Neuronal stem cell (in vitro differentiated cells): ENCODE measurements around the gene DRD1.

Experiments
- DNase-seq: peaks from one replicate; pipeline ENCODE4 v3.0.0-alpha.2; 2013; ENCODE audit warnings: low spot score
- H2AFZ ChIP-seq: one replicate; pipeline ENCODE4 v1.6.1; 2013; ENCODE audit warnings: mild to moderate bottlenecking, low read length, inconsistent platforms
- H2AK5ac ChIP-seq: 2 replicates; pipeline ENCODE4 v1.6.1; 2013; ENCODE audit warnings: low read depth, mild to moderate bottlenecking, inconsistent platforms, low read length, moderate library complexity, mixed read lengths
- H2BK120ac ChIP-seq: 2 replicates; pipeline ENCODE4 v1.6.1; 2013; ENCODE audit warnings: low read depth, mild to moderate bottlenecking, inconsistent platforms, low read length, moderate library complexity, mixed read lengths
- H2BK12ac ChIP-seq: one replicate; pipeline ENCODE4 v1.6.1; 2013; ENCODE audit warnings: low read length, inconsistent platforms
- H2BK15ac ChIP-seq: 2 replicates; pipeline ENCODE4 v1.6.1; 2013; ENCODE audit warnings: mild to moderate bottlenecking, low read length, inconsistent platforms, mixed read lengths
- H2BK5ac ChIP-seq: one replicate; pipeline ENCODE4 v1.6.1; 2013; ENCODE audit warnings: inconsistent platforms, mild to moderate bottlenecking, low read length, moderate library complexity
- H3K14ac ChIP-seq: one replicate; pipeline ENCODE4 v1.6.1; 2013; ENCODE audit warnings: low read length, inconsistent platforms
- H3K18ac ChIP-seq: 2 replicates; pipeline ENCODE4 v1.6.1; 2013; ENCODE audit warnings: low read length, inconsistent platforms
- H3K23ac ChIP-seq: 2 replicates; pipeline ENCODE4 v1.6.1; 2013; ENCODE audit warnings: low read depth, mild to moderate bottlenecking, mixed read lengths, low read length, inconsistent platforms; ENCODE audit not compliant: poor library complexity
- H3K27ac ChIP-seq: replicated peaks from 3 replicates; pipeline ENCODE4 v1.5.1; 2013; ENCODE audit warnings: low read length, inconsistent platforms
- H3K27me3 ChIP-seq, 3 experiments: 2 replicates each; pipeline ENCODE4 v1.6.1; 2013; ENCODE audit warnings: low read length in 3 of 3, mild to moderate bottlenecking in 2 of 3, inconsistent platforms in 1 of 3, low read depth in 1 of 3, mixed read lengths in 1 of 3, moderate library complexity in 1 of 3; ENCODE audit not compliant: control insufficient read depth in 3 of 3, insufficient read depth in 3 of 3
- H3K36me3 ChIP-seq, 2 donors: replicated peaks in 1 of 2; 2 replicates each; pipeline ENCODE4 v1.6.1; 2013; ENCODE audit warnings: low read length in 2 of 2; ENCODE audit not compliant: control insufficient read depth in 2 of 2, insufficient read depth in 2 of 2
- H3K4ac ChIP-seq: 2 replicates; pipeline ENCODE4 v1.6.1; 2013; ENCODE audit warnings: inconsistent platforms, mild to moderate bottlenecking, low read length, moderate library complexity
- H3K4me1 ChIP-seq, 2 donors: 1 replicate in 1 of 2; 2 replicates in 1 of 2; pipeline ENCODE4 v1.6.1; 2013; ENCODE audit warnings: low read length in 2 of 2, low read depth in 1 of 2; ENCODE audit not compliant: control insufficient read depth in 2 of 2, insufficient read depth in 1 of 2
- H3K4me2 ChIP-seq: one replicate; pipeline ENCODE4 v1.6.1; 2013; ENCODE audit warnings: mild to moderate bottlenecking, low read length, inconsistent platforms; ENCODE audit not compliant: insufficient read depth, poor library complexity, severe bottlenecking
- H3K4me3 ChIP-seq, 2 donors: 2 replicates each; pipeline ENCODE4 v1.5.1; 2013; ENCODE audit warnings: low read length in 2 of 2, mild to moderate bottlenecking in 2 of 2, inconsistent platforms in 1 of 2, moderate library complexity in 1 of 2
- H3K79me1 ChIP-seq: one replicate; pipeline ENCODE4 v1.6.1; 2013; ENCODE audit warnings: low read depth, mild to moderate bottlenecking, inconsistent platforms, low read length, moderate library complexity
- H3K9ac ChIP-seq: one replicate; pipeline ENCODE4 v1.6.1; 2013; ENCODE audit warnings: mild to moderate bottlenecking, low read depth, low read length, inconsistent platforms; ENCODE audit not compliant: poor library complexity
- H3K9me3 ChIP-seq, 2 donors: replicated peaks in 1 of 2; 2 replicates each; pipeline versions ENCODE3 to v1.6.1; 2013; ENCODE audit warnings: low read length in 2 of 2, mild to moderate bottlenecking in 2 of 2, inconsistent platforms in 1 of 2, low read depth in 1 of 2, mixed read lengths in 1 of 2, moderate library complexity in 1 of 2; ENCODE audit not compliant: control insufficient read depth in 2 of 2, insufficient read depth in 1 of 2
- H4K8ac ChIP-seq: one replicate; pipeline ENCODE4 v1.6.1; 2013; ENCODE audit warnings: low read depth, mild to moderate bottlenecking, inconsistent platforms, low read length, moderate library complexity
- H4K91ac ChIP-seq: one replicate; pipeline ENCODE4 v1.6.1; 2013; ENCODE audit warnings: low read length, low read depth, mild to moderate bottlenecking, inconsistent platforms; ENCODE audit not compliant: poor library complexity
- WGBS, 2 donors: extraction: QIAGEN DNeasy Blood & Tissue Kit; methylation state at CpG; one replicate each; pipeline ENCODE4 v1.1.7; 2013; ENCODE audit warnings: missing lambda C conversion rate in 2 of 2, mixed read lengths in 1 of 2; ENCODE audit not compliant: insufficient read length in 2 of 2, insufficient replicate concordance in 1 of 2; ENCODE audit errors: extremely low coverage in 2 of 2; 5-methylcytosine and 5-hydroxymethylcytosine counted together

The DRD1 gene

DNA sequence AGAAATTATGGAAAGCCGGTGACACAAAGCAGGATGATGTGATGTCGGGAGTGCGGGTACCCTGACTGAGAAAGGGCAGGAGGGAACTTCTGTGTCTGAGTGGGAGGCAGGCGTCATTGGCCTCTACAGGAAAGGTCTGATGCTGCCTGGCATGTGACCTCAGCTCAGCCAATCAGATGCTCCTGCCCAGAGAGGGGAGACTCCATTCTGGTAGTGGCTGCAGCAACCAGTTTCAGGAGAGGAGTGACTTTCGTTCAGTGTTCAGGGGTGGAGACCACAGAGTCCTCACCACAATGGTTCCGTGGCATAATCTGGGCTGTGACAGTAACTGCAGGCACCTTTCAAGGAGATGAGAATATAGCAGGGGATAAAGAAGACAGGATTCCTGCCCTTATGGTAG, 27.6 kb upstream of the DRD1 start:
- Histone ChIP-seq H3K14ac (no peak overlapping the region), H4K91ac (no peak overlapping the region), H2AFZ (peak overlapping the region; percentile 19), H3K23ac (no peak overlapping the region), H3K4me2 (no peak overlapping the region), H3K27me3 (peaks cover 0 to 35% (median 0%) of the 10 kb centered on the region in 3 experiments), H3K79me1 (no peaks in the 10 kb centered on the region), H3K4me1 (peaks cover 0 to 4% of the 10 kb centered on the region in 2 donors), H2BK120ac (no peak overlapping the region), H2AK5ac (no peak overlapping the region), H4K8ac (no peak overlapping the region), H2BK15ac (no peak overlapping the region), H2BK12ac (no peak overlapping the region), H3K9me3 (no peaks in the 10 kb centered on the region), H3K4me3 (no peak overlapping the region), H2BK5ac (no peak overlapping the region), H3K36me3 (no peaks in the 10 kb centered on the region), H3K4ac (no peak overlapping the region), H3K27ac (no peak overlapping the region), H3K18ac (no peak overlapping the region), H3K9ac (no peak overlapping the region)
- WGBS, 2 donors, result no CpG with 5 or more reads among the region's 6 CpGs
- no peak for DNase-seq

DNA sequence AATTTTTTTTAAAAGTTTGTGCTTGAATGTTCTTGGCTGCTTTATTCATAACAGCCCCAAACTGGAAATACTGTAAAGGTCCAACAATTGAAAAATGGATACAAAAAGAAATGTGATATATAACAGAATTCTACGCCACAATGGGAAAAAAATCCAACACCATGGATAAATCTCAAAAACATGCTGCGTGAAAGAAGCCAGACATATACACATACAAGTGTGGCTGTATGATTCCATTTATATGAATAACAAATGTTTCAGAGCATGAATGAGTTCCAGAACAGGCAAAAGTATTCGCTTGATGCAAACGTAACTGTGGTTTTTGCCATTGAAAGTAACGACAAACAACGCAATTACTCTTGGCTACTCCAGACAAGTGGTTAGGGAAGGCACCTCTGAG, 27.2 kb upstream of the DRD1 start:
- Histone ChIP-seq H3K4me3 (no peak overlapping the region), H3K14ac (no peak overlapping the region), H2AK5ac (no peak overlapping the region), H2BK15ac (no peak overlapping the region), H3K23ac (no peak overlapping the region), H2BK120ac (no peak overlapping the region), H3K27ac (no peak overlapping the region), H3K4me1 (peaks cover 0 to 4% of the 10 kb centered on the region in 2 donors), H3K4me2 (no peak overlapping the region), H3K79me1 (no peaks in the 10 kb centered on the region), H3K18ac (no peak overlapping the region), H3K36me3 (no peaks in the 10 kb centered on the region), H2BK5ac (no peak overlapping the region), H4K8ac (no peak overlapping the region), H3K9me3 (no peaks in the 10 kb centered on the region), H3K9ac (no peak overlapping the region), H3K4ac (no peak overlapping the region), H2AFZ (no peak overlapping the region), H4K91ac (no peak overlapping the region), H2BK12ac (no peak overlapping the region), H3K27me3 (peaks cover 0 to 35% (median 0%) of the 10 kb centered on the region in 3 experiments)
- no CpG with 5 or more reads among the region's 6 CpGs for WGBS, 2 donors
- DNase-seq, result no peak

DNA sequence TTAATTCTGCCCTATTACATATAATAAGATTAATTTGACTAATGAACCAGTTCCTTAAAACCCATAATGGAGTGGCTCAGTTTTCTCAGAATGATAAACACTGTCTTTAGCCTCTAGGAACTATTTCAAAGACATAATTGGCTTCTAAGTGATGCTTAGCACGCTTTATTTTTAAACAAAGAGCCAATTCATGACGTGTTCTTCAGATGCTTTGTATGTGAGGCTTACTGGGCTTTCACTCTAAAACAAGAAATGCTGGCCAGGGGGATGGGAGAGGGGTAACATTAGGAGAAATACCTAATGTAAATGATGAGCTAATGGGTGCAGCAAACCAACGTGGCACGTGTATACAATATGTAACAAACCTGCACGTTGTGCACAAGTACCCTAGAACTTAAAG, 26.8 kb upstream of the DRD1 start:
- Histone ChIP-seq H3K4me1 (peaks cover 0 to 4% of the 10 kb centered on the region in 2 donors), H3K79me1 (no peaks in the 10 kb centered on the region), H3K4me2 (no peak overlapping the region), H2AK5ac (no peak overlapping the region), H4K8ac (no peak overlapping the region), H3K23ac (no peak overlapping the region), H3K4ac (no peak overlapping the region), H2BK15ac (no peak overlapping the region), H3K27ac (no peak overlapping the region), H3K27me3 (peaks cover 0 to 39% (median 0%) of the 10 kb centered on the region in 3 experiments), H2BK120ac (no peak overlapping the region), H2BK5ac (no peak overlapping the region), H3K14ac (no peak overlapping the region), H3K18ac (no peak overlapping the region), H3K9me3 (no peaks in the 10 kb centered on the region), H3K9ac (no peak overlapping the region), H3K36me3 (no peaks in the 10 kb centered on the region), H4K91ac (no peak overlapping the region), H2AFZ (no peak overlapping the region), H2BK12ac (no peak overlapping the region), H3K4me3 (no peak overlapping the region)
- DNase-seq, result no peak
- WGBS, 2 donors, result no CpG with 5 or more reads among the region's 5 CpGs

DNA sequence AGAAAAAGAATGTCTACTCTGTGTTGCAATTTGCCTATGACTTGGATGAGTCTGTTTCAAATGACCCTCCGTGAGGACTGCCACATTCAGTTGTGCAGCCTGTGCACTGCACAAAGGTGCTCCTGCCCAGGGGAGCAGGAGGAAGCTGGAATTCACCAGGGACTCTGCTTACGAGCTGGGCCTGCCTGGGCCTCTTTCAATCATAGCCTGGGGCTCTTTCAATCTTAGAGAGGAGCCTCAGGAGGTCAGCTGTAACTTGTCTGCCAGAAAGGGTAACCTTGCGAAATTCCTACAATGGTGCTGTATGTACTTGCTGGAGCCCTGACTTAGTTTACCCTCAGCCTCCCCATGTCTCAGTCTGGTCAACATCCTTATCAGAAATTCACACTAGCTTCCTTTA, 25.9 kb upstream of the DRD1 start:
- Histone ChIP-seq H2BK5ac (no peak overlapping the region), H3K36me3 (no peaks in the 10 kb centered on the region), H3K4ac (no peak overlapping the region), H2BK12ac (no peak overlapping the region), H3K27ac (no peak overlapping the region), H3K27me3 (peaks cover 0 to 40% (median 0%) of the 10 kb centered on the region in 3 experiments), H3K23ac (no peak overlapping the region), H3K18ac (no peak overlapping the region), H2BK120ac (no peak overlapping the region), H3K9me3 (no peaks in the 10 kb centered on the region), H2AFZ (no peak overlapping the region), H2AK5ac (no peak overlapping the region), H3K4me3 (no peak overlapping the region), H3K9ac (no peak overlapping the region), H3K14ac (no peak overlapping the region), H2BK15ac (no peak overlapping the region), H4K8ac (no peak overlapping the region), H3K4me1 (peaks cover 0 to 4% of the 10 kb centered on the region in 2 donors), H4K91ac (no peak overlapping the region), H3K4me2 (no peak overlapping the region), H3K79me1 (no peaks in the 10 kb centered on the region)
- no peak for DNase-seq
- no CpG with 5 or more reads among the region's 3 CpGs for WGBS, 2 donors
